Stimulated activated CD4-positive, alpha-beta T cell treated with anti-CD3 and anti-CD28 coated beads, Interleukin-1b, Interleukin-23, amount 100 ng/mL, for 1 hour (primary cell): ENCODE measurements around the gene PIR.

Source experiments
- DNase-seq, 2 donors: peaks; one replicate each; pipeline ENCODE4 v3.0.0-alpha.2; 2020; ENCODE audit warnings: low read depth in 2 of 2

PIR gene

GRCh38 chrX:15493118-15493962 is at the start of gene PIR:
TSS of gene PIR (minus strand) at chrX:15493333. CDS start at chrX:15491257, 2,076 bp downstream.
- no peak for DNase-seq

DNA sequence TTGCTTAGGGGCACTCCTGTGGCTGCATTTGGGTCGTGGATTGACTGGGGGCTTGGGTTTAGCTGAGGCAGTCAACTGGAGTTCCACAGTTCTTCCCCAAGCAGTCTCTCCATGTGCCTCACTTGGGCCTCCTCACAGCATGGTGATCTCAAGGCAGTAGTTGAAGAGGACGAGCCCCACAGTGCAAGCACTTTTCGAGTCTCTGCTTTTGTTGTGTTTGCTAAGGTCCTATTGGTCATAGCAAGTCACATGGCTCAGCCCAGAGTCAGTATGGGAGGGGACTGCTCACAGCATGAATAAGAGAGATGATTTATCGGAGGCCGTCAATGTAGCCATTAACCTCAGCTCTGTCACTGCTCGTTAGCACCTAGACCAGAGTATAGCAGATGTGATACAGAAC is 37.2 kb upstream of the PIR start:
- no peak for DNase-seq

- DNase-seq = no peak
These were observed 36.0 kb upstream of the PIR start for GRCh38 chrX:15529165-15529564.

GRCh38 chrX:15525664-15526416 is 32.7 kb upstream of the PIR start:
- no peak for DNase-seq

GRCh38 chrX:15524417-15524816 is 31.3 kb upstream of the PIR start:
- DNase-seq = no peak

DNA sequence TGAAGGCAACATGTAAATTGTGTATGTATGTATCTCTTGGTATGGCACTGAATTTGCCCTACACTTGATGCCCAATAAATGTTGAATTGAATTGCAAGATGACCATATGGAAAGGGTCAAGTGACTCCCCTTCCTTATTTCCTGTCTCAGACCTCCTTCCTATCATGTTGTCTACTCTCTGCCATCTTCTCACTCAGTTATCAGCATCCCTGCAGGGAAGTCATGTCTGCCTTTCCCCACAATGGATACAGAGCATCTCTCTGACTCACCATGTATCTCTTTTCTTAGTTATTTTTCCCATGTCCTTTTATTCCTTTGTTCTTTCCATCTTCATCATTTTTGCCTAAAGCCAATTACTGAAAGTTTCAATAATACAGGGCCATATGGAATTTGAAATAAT is 30.0 kb upstream of the PIR start:
- DNase-seq = no peak

DNA sequence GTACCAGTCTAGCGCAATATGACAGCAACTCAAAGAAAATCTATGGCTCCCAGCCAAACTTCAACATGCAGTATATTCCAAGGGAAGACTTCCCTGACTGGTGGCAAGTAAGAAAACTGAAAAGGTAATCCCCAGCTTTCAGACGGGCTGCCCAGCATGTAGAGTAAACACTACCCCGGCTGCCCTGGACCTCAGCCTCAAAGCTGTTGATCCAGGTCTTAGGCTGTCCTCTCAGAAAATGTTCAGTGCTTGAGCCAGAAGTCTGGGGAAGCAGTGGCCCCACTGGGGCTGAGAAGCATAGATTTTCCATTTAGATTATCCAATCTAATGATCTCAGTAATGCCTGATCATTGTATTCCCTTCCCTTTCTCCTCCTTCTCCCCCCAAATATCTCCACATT is 29.3 kb upstream of the PIR start:
- no peak for DNase-seq

- no peak for DNase-seq
These were observed 22.8 kb upstream of the PIR start for GRCh38 chrX:15515931-15516330.

DNA sequence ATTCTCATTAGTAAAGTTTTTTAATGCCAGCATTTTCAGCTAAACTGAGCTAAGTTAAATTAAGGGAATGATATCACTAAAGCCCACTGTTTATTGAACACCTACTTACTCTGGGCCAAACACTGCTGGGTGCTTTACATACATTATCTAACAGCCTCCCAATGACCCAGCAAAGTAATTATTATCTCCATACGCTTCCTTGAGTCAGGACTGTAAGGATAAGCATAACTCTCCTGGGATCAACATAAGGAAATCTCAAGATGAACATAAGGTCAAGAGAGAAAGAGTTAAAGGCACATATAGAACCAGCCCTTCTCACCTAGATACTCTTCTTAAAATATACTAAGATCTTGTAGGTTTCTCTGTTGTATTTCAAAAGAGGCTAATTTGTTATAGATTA is 21.1 kb upstream of the PIR start:
- no peak for DNase-seq

DNA sequence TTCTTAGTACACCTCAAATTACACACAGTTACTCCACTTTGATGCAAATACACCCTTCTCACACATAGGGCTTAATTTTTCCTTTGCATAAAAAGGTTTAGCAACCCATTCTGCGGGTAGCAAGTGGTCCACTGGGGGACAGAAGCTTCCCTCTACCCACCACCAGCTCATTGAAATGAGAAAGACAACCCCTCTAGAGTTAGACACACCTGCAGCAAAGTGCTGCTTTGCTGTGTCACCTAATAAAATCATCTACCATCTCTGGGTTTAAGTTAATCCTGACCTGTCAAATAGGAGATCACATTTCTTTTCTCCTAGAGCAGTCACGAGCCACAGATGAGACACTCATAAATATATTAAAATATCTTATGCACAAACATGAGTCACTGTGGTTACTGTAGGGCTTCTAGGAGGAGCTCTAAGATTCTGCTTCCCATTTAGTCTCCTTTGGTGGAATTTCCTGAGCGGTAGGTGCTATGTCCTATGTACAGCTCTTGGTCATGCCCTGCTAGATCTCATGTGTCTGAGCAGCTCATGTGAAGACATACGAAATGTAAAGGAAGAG is 19.4 kb upstream of the PIR start:
- no peak for DNase-seq

GRCh38 chrX:15511563-15511962 is 18.4 kb upstream of the PIR start:
- DNase-seq = no peak

DNA sequence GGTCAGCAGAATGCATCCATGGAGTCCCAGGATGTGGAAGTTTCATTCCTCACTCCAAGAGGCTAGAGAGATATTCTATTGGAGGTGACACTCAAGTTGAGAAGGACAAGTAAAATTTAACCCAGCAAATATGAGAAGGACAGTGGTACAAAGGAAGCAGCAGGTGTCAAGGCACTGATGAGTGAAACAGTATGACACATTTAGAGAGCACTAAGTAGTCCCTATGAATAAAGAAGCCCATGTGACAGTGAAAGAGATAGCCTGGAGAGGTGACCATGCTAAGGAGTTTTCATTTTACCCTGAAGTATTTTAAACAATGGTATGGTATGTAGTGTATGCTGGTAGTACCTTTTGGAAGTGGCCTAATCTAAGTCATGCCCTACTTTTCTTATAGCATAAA is 16.7 kb upstream of the PIR start:
- DNase-seq = no peak

GRCh38 chrX:15507005-15507404 is 13.9 kb upstream of the PIR start:
- no peak for DNase-seq

- no peak for DNase-seq
These were observed 12.0 kb upstream of the PIR start for GRCh38 chrX:15505101-15505500.

DNA sequence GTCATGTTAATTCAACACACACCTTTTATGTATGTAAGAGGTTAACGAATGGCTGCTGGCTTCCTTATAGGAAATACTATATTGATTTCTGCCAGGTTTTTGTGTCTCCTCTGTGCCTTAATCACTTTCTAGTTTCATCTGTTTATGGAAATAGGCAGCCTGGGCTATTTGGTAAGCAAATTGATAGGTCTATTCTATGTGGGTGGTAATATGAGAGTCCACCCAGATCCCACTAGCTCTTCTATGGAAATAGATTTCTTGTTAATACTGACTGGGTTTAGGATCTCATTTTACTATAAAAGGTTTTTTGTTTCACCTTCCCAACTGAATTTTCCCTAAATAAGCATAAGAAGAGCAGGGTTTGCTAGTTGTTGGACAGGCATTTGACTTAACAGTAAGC is 11.5 kb upstream of the PIR start:
- DNase-seq = no peak

DNA sequence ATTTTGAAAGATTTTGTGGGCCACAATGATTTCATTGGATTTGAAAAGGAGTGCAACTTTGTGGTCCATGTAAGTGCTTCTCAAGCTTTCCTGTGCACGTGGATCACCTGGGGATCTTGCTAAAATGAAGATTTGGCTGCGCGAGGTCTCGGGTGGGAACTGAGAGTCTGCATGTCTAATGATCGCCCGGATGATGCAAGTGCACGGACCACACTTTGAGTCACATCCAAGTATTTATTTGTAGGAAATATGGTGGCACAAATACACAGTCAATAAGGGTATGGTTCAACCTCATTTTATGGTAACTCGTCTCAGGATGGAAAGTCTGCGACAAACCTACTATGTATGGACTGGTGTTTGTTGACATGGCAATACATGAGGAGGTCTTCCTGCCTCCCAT is 8.4 kb upstream of the PIR start:
- DNase-seq = no peak

DNA sequence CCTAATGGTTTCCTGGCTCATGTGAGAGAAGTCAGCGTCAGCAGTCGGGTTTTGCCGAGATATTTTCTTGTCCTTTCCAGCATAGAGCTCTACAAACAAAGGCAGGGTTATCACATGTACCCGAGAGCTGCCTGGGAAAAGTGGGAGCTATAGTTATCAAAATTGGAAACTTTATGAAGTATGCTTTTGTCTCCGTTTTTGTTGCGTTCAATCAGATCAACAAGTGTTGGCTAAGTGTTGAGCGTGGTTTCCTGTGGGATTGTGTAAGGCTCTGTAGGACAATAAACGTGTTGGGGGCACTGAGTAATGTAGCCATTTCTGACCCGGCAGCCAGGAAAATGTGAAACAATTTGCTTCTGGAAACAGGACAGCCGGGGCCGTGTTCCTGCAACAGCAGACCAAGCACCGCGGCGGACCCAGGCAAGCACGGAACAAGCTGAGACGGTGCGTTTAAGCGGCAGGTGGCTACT is 7.4 kb upstream of the PIR start, which contains the start of gene BMX:
Gene BMX (plus strand): TSS at position 311 of the 470 bp plus-strand sequence. CDS start 7,547 bp downstream, outside the sequence.
- DNase-seq = no peak

DNA sequence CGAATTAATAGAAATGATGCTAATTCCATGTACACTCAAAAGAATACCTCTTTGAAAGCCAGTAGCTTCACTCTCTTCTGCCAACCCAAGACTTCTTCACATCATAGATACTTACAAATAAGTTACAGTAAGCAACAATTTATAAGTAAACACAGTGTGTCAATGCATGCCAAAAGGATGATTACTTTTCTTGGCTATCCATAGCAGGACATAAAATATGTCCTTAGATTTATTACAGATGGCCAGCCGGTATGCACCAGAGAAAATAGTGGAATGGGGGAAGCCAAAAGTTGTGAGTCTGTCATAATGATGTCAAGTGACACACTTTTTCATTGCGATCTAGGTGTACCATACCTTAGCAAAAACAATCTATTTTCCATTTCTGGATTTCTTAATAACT is 6.8 kb upstream of the PIR start:
- no peak for DNase-seq

GRCh38 chrX:15498741-15499140 is 5.6 kb upstream of the PIR start:
- no peak for DNase-seq

GRCh38 chrX:15497865-15498264 is 4.7 kb upstream of the PIR start:
- DNase-seq = no peak

DNA sequence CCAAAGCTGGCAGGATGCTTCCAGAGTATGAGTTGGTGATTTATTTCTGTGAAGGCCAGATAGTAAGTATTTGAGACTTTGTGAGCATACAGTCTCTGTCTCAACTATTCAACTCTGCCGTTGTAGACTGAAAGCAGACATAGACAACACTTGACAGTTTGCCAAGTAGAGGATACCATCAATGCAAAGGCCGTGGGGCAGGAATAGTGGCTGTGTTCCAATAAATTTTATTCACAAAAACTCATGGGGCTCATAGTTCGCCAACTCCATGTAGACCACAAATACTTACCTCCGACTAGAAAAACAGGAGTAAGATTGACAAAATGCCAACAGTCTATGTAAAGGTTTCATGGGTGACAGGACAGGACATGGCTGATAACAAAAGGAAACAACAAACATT is 3.7 kb upstream of the PIR start:
- DNase-seq = no peak

DNA sequence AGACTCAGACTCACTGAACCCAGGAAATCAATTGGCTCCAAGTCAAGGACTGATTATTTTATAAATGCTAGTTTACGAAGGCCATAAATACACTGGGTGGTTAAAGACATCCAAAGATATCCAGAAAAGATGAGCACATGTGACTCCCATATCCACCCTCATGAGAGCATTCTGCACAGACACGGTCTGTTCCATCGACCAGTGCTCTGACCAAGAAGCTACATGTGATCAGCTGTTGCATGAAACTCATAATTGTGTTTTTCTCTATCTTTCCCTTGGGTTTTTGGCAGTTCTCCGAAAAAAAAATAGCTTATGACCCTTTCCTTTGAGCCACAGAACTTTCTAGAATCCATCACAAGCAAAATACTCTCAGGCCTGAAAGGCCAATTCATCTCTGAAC is 2.7 kb upstream of the PIR start:
- no peak for DNase-seq

- no peak for DNase-seq
These were observed 664 bp downstream of the PIR start for GRCh38 chrX:15492469-15492868.
